GM18867 (cell line): Measurements from ENCODE around the gene PRDM11.

Source experiments
- ATAC-seq: cut with Tn5 transposase; IDR thresholded peaks from one replicate; pipeline ENCODE4 v1.9.1; 2021; ENCODE audit warnings: mild to moderate bottlenecking, moderate library complexity; ENCODE audit not compliant: unreplicated experiment

Gene PRDM11

DNA sequence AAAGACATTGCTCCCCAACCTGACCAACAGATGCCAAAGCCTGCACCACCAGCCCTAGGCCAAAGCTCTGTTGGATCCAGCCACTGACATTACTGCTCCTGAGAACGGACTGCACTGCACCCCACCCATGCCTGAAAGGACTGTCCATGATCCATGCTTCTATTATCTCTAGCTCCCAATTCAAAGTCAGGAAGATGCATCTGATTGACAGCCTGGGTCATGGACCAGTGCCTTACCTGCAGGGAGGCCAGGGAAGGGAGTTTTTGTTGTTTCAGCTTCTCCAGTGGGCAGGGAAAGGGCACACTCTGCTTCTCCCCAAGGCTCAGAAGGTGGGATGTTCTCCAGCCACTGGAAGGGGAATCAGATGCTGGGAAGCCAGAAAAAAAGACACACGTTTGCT, 4.8 kb upstream of the PRDM11 start:
- ATAC-seq, result no peak

DNA sequence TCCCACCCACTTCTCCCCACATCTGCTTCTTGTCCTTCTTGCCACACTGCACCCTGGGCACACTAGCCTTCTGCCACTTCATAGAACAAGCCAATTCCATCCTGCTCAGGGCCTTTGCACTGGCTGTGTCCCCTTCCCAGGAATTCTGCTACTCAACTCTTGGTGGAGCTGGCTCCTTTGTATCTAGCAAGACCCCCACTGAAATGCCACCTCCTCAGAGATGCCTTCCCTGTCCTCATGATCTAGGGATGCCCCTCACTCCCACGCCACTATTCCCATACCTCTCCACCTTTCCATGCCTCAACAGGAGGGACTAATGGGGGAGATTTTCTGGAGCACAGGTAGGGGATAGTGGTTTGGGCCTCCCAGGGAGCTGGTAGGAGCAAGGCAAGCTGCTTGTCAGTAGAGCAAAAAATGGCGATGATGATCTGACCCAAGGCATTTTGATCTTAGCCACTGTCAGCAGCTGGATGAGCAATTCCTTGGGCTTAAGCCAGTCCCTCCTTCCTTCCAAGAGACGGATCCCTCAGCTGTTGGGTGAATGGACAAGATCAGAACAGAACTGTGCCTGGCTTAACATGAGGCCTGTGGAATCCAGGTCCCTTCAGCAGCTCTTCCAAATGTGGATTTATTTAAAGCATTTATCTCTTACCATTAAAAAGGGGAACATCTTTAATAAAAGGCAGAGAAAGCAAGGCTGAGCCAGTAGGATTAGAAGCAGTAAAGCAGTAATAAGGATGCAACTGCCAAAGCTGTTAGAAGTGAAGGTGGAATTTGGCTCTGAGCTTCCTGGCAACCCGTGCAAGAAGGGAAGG, 4.0 kb upstream of the PRDM11 start:
- ATAC-seq, result no peak

DNA sequence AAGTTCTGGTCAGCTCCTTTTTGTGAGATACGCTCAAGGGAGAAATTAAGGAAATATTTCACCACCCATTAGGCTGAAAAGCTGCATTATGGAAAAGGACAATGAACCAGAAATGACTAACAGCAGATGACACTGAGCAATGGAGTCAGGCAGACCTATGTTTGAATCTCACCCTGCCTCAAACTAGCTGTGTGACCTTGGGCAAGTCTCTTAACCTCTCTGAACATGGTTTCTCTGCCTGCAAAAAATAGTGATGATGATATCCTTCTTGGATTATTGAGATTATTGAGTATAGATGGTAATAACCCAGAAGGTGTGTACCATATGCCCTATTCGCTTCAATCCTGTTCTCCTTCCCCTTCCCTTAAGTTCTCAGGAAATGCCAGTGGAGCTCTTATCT, 2.9 kb upstream of the PRDM11 start:
- no peak for ATAC-seq

DNA sequence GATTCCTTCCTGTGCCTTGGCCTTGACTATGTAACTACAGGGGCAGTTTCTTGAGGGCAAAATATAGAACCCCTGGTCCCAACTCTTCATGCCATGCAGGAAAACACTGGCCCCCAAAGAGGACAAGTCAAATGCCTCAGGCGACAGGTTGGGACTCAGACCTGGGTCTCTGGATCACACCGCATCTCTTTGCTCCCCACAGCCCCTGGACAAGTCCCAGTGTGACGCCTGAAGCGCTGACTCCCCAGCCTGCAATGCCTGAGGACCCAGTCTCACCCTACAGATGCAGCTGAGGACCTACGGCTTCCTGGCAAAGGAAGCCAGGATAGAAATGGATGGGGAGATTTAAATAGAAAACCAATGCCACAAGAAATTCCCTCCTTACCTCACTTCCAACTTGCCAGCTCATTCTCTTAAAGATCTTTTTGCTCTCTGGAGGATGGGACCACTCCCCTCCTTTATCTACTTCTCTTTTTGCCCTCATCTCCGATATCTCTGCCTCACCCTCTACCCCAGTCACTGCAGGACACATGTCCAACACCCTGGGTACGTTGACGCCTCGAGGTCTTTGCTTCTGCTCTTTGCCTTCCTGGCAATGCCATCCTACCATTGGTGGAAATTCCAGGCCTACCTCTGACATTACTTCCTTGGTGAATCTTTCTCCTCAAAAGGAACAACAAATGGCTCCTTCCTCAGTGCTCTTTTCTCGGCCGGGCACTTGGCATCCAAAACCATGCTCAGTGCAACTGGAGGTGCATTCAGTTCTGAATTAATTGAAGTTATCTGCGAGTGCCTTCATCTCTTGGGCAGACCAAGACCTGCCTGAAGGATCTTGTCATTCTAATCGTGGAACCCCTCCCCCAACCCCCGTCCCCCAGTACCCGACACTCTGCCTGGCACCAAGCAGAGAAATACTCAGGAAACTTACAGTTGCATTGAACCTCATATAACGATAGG, 2.0 kb upstream of the PRDM11 start:
- no peak for ATAC-seq

DNA sequence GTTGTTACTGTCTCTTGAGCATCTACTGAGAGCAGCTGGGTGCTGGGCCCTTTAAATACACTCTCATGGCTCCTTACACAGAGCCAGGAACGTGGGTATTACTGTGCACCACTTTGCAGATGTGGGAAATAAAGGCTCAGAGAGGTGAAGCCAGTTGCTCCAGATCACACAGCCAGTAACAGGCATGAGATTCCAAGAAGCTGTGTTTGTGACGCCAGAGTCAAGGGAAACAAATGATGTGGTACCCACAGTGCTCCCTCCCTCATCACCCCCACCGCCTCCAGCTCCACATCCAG, 1.4 kb upstream of the PRDM11 start:
- ATAC-seq, result no peak

DNA sequence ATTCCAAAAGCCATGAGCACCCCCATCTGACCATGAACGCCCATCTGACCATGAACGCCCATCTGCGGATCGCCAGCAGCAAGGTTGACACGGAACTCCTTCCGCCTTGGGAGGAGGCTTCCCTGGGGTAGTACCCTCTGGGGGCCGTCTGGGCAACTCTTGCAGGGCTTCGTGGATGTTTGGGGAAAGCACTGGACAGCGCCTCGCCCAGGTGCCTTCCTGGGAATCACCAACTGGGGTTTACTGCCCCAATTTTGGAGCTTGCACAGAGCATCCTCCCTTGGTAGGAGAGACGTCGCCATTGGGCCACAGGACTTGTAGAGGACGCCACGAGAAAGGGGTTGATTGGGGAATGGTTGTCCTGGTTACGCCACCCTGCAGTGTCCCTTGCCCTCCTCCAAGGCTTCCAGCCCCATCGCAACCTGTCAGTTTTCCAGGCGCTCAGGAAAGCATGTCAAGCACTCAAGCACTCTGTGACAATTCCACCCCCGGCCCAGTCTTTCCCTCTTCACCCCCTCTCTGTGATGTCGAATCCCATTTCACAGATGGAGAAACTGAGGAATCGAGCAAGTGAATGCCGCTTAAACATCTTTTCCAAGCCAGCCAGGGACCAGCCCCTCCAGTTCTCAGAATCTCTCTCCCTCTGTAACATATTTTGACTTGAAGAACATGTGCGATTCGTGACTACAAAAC, 914 bp upstream of the PRDM11 start:
- no peak for ATAC-seq

DNA sequence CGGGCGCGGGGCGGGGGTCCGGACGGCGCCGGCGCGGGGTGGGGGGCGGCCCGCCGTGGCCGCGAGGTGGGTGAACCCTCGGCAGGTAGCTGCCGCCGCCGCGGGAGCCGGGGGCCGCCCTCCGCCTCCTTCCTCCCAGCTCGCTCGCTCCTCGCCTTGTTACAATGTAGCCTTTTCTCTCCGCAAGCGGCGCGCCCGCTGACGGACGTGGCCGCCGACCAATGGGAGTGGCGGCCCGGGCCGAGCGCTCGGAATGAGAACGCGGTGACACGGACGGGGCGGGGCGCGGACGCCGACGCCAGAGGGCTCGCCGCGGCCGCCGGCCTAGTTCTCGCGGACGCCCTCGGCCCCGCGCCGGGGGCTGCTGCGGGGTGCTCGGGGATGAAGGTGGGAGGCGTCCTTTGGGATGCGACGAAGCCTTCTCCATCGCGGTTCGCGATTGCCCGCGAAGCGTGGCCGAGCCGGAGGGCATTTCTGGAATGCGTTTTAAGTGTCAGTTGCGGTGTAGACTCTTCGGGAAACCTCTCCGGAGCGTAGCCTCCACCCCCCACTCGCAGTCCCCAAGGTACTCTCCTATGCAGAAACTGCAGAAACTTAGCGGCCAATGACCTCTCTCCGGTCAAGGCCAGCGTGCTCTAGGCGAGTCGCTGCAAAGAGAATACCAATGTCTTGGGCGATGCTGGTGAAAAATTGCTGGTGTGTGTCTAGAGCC, 734 bp downstream of the PRDM11 start:
- peak; percentile 99 for ATAC-seq

DNA sequence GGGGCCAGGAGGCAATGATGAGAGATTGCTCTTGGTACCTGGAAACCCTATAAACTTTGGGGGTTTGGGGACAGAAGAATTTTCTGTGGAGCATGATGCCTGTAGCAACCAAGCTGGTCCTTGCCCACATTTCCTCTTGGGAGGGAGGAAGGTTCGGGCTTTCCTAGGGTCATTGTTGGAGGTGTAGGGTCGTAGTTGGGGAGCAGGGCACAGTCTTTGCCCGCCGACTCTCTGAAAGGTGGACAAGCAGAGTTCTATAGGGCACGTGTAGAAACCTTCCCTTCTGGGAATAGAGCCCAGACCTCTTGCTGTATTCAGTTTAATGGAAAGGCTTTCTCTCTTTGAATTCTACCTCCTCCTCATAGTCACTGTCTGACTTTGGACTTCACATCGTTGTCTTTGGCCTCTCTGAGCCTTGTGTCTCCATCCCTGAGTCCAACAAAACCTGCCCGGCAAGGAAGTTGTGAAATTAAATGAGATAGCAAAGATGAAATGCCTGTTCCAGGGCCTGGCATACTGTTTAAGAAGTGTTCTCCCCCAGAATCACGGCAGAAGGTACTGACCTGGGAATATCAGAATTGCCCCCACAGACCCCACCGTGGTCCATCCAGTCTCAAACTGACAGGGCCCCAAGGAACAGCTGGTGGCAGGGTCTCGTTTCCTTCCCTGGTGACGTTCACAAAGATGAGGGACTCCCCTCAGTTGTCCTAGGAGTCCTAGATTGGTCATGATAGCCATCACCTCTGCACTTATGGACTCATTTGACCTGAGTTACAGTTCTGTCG, 1.6 kb downstream of the PRDM11 start:
- no peak for ATAC-seq

DNA sequence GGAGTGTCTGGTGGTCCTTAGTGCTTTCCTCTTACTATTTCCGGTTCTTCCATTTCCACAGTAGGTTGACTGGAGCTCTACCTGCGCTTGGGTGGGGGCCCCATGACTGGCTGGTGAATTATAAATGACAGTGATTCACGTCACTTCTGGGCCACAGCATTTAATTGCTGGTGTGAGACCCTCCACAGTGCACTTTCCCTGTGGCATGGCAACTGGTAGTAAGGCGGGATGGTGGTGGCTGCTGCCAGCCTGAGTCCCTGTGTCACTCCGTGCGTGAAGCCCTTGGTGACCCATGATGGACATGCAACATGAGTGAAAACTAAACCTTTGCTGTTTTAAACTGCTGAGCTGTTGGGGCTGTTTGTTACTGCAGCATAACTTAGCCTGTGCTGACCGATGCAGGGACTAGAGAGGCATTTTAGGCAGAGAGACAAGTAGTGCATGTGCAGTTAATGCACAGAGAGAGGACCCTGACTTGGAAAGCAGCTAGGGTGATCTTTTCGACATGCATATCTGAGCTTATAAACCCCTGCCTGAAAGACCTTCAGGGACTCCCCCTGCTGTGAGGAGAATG, 3.1 kb downstream of the PRDM11 start:
- ATAC-seq, result no peak

DNA sequence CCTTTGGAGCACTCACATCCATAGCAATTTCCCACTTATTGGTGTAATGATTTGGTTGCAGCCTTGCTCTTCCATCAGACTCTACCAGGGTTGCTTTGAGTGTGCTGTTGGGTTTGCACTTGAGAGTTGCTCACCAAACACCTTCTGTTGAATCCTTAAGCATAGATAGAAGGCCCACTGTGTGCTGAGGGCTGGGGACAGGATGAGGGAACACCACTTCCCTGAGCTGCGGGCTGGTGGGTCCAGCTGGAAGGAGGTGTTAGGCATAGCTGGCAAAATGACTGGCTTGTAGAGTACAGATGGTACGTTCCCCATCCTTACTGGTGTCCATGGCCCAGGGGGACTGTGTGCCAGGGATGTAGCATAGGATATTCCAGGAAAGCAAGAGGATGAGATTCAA, 3.9 kb downstream of the PRDM11 start:
- no peak for ATAC-seq

DNA sequence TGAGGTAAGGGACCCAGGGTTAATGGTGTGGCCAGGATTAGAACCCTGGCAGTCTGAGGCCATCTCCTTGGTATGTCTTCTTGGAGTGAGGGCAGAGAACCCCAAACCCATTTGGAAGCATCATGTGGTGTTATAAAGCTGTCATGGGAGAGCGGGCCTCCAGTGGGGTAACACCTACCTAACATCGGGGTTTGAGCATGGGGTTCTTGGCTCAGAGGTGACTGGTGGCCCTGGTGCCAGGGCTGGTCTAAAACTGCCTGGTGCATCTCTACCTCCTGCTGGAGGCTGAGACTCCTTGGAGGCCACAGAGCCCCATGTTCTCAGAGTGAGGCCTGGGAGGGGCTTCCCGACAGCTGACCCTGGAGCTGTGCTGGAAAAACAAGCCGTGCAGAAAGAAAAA, 4.5 kb downstream of the PRDM11 start:
- no peak for ATAC-seq

DNA sequence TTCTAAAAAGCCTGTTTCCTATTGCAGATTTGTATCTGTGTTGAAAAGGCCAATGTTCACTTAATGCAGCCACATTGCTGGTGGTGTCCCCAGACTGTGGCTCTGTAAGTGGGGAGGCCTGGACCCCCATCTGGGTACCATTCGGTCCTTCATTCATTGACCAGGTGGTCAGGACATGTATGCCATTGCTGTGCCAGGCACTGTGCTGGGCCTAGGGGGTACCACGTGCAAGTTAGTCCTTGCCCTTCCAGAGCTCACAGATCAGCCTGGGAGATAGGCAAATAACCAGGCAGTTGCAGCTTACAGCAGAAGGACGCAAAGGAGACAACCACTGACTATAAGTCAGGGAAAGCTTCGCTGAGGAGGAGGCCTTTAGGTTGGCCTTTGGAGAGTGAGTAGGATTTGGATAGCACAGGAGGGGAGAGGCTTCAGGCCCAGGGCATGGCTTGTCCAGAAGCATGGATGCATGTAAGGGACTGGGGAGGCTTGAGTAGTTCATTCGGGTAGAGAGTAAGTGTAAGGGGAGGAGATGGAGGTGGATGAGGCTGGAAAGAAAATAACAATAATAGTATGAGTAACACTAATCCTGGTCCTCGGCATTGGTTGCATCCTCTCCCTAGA, 5.0 kb downstream of the PRDM11 start:
- ATAC-seq, result no peak

DNA sequence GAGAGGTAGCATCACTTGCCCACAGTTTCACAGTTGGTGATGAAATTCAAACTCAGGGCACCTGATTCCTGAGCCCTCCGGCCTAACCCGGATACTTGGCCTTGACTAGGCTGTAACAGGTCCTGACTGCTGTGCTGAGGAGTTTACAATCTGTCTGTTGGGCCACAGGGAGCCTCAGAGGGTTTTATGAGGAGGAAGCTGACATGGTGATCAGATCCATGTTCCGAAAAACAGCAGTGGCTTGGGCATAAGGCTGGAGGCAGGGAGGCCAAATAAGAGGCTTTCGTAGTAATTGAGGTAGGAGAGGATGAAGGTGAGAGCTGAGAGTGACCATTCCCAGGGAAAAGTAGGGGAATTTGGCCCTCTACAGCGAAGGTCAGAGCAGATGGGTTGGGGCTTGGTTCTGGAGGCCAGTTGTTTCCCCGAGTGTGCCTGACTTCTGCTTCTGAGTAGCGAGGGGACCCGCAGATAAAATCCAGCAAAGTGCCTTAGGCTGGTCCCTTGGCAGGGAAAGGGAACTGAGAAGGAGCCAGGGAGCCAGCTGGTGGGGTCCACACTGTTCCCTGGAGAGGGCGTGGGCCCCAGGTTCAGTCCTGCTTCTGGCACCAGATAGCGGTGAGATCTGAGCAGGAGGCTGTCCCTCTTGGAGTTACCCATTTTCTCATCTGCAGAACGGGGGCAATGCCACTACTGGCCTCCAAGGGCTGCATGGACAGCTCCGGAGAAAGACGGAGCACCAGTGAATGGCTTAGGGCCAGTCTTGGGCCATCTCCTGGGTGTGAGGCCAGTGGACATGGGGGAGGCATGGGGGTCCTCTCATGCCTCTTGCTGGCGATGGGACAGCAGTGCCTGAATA, 6.5 kb downstream of the PRDM11 start:
- ATAC-seq, result no peak

DNA sequence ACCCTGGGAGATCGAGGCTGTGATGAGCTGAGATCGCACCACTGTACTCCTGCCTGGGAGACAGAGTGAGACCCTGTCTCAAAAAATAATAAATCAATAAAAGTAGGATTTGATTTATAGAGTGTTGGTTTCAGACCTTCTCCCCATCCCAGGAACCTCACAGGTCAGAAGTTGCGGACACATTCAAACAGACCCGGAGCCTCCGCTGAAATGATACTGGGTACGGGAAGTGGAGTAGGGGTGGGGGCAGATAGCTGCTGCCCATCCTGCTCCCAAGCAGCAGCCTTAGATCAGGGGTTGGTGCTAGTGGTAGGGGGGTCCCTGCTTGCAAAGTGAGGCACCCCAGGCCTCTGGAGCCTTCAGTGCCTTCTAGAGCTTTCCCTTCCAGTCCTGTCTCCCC, 7.8 kb downstream of the PRDM11 start:
- ATAC-seq, result no peak

DNA sequence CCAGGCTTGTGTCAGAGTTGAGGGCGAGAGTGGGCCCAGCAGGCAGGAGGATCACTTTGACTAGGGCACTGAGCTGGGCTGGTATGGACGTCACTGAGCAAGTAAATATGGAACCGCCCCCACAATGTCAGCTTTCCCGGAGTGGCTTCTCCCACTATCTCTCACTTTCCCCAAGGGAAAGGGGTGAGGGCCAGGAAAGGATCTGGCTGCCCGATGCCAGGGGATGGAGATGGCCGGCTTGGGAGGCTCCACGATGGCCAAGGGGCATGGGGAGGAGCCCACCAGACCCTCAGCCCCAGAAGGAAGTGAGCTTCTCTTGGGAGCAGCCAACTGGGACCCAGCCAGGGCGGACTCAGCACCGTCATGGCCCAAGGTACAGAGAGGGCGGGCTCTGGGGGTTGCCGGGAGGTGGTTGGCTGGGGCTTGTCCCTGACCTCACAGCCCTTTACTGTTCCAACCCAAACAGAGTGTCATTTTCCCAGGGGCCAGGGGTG, 8.7 kb downstream of the PRDM11 start:
- ATAC-seq, result no peak

DNA sequence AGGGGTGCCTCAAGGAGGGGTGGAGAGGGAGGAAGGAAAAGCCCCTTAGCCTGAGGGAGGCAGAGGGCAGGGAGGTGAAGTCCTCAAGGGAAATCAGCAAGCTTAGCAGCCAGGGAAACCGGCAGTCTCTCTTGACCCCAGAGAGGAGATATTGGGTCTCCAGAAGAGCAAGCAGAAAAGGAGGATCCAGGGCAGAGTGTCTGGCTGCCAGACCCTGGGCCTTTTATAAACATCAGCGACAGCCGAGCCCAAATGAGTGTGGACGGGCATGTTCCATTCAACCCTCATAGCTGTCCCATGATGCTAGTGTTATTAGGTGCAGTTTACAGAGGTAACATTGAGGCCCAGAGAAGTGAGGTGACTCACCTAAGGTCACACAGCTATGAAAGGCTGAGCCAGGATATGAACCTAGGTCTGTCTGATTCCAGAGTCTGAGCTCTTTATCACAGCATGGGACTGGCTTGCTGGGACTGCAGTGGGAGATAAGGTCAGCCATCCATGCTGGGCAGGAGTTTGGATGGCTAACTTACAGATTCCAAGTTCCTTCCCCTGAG, 9.3 kb downstream of the PRDM11 start:
- ATAC-seq, result no peak

DNA sequence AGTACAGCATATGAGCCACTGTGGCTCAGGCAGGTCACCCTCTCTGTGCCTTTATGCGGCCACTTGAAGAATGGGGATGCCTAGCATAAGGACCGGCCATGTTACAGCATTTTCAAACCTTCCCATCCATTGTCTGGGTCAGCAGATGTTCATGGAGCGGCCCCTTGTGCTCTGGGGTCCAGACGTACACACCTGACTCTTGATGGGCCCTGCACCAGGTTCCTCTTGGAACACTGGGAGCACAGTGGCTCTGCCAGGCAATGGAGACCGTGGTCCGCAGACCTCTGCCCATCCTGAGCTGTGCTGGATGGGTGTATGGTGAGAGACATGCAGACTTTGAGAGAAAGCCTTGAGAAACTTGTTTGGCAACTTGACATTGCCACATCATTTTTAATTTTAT, 9.8 kb downstream of the PRDM11 start:
- ATAC-seq, result no peak

DNA sequence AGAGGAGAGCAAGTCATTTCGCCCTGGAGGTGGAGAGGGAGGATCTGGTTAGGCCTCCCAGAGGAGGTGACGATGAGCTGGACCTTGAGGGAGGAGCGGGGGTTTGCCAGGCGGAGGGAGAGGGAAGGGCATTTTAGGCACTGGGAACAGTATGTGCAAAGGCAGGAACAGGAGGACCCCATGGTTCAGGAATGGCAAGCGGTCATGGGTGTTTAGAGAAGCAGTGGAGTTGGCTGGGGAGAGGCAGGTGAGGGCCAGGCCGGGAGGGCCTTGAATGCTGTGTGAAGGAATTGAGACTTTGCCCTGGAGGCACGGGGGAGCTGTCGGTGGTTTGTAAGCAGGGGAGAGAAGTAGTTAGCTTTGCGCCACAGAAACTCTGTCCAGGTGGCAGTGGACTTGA, 10.3 kb downstream of the PRDM11 start:
- no peak for ATAC-seq
